ENCODE data around the gene CAMK1.

CAMK1 gene

DNA sequence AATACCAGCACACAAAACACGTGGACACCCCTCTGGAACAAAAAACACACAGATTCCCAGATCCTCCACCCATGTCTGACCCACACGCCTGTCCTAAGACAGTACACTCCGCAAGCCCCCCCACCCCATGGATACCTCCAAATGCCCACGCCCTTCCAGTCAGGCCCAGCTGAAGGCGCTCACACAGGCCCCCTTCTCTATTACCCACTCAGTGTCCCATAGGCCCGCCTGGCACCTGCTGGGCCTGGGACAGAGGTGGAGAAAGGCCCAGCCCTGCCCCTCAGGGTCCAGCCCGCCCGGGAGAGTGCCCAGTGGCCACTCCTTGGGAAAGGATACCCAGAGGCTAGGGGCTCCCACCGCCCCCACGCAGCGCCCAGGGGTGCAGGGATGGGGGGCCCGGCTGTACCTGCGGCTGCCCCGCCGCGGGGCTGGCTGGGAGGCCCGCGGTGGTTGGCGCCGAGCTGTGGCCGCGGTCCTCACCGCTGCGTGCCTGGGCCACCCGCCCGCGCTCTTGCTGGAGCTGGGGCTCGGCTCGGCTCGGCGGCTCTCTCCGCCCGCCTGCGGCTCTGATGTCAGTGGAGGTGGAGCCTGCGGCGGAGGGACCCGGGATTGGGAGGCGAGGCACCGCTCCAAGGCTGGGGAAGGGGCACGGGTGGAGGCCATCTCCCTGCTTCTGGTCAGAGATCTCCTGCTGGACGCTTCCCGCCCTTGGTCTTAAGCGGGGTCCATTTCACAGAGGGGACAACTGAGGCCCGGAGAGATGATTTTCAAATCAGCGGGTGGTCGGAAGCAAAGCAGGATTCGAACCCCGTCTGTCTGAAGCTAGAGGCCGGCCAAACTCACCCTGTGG, at the start of gene CAMK1:
CAMK1 (minus strand) TSS at position 522 of the 850 bp plus-strand sequence. CDS start 2,198 bp downstream, outside the sequence.
- DNase-seq = peak; percentile 36

- no peak for DNase-seq
These were observed 49.1 kb upstream of the CAMK1 start for GRCh38 chr3:9818666-9819335.

DNA sequence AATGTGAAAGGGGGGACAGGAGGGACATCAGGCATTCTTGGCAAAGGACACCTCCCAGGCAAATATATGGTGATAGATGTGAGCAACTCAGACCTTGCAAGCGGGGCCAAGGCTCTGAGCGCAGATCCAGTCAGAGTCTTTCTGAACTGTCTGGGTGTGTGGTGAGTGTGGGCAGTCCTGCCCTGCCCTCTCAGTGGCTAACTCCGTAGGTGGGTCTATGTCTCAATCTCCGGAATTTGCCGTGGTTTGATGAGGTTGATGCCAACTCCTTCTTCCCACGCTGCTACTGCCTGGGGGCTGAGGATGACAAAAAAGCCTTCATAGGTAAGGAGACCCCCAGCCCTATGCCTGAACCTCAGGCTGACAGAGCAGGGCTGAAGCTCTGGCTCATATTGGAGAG, 47.7 kb upstream of the CAMK1 start:
- no peak for DNase-seq

DNA sequence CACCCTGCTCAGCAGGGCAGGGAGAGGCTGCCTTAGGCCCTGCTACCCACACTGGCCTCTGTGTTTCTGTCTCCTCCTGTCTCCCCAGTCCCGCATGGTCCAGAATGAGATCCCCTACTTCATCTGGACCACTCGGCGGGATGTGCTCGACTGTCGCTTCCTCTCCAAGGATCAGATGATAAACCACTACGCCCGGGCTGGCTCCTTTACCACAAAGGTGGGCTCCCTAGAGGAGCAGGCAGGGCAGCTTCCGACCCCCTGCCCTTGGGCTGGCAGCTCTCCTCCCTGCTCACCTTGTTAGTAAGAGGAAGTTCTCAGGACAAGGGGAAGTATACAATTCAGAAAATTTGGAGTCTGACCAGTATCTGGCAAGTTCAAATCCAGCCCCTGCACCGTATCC, 46.2 kb upstream of the CAMK1 start:
- no peak for DNase-seq

- DNase-seq = no peak
These were observed 43.2 kb upstream of the CAMK1 start for GRCh38 chr3:9812870-9813483.

GRCh38 chr3:9810846-9811245, 41.1 kb upstream of the CAMK1 start:
- DNase-seq = no peak

DNA sequence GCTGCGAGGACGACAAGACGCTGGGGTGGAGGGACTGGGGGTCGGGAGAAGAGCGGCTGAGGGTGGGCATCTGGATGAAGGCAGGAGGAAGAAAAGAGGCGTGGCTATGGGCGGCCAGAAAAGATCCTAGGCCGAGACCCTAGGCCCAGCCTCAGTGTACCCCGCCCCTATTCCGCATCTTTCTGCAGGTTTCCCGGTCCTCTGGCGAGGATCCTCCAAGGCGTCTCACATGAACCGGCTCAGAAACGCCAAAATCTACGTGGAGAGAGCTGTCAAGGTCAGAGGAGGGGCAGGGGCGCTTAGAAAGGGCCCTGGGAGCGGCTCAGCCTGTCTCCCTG, 40.7 kb upstream of the CAMK1 start:
- DNase-seq = no peak

DNA sequence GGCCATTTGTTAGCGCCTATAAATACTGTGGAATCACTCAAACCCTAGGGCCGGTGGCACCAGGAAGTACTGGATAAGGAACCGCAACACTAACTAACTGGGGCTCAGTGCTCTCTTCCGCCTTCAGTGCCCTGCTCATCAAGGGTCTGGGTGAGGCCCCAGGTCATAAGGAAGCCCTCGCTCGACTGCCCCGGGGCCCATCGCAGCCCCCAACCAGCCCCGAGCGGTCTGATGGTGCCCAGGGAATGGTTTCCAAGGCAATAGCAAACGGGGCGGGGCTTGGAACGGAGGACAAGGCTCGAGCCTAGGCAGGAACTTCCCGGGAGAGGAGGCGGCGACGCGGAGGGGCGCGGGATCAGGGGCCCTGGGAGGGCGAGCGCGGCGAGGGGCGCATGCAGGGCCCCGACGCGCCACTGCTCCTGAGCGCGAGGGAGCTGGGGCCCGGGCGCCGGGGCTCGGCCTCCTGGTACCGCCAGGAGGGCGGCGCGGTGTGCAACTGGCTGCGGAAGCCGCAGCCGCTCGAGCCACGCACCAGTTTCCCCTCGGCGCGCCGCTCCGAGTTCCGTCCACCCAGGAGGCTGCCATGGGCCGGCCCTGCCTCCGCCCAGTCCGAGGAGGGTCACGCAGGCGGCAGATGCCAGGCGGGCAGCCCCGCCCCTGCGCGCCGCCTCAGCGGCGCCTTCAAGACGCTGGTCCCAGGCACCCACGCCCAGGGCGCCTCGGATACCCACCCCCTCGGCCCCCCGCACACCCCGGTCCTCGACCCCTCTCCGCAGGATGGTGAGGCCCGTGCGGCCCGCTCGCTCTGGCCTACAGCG, 40.1 kb upstream of the CAMK1 start, which contains the start of gene TTLL3:
TTLL3 (plus strand) TSS at position 648 of the 818 bp plus-strand sequence. CDS start 400 bp downstream, outside the sequence.
- peak; percentile 22 for DNase-seq

- no peak for DNase-seq
These were observed 39.5 kb upstream of the CAMK1 start for GRCh38 chr3:9809239-9809614.

DNA sequence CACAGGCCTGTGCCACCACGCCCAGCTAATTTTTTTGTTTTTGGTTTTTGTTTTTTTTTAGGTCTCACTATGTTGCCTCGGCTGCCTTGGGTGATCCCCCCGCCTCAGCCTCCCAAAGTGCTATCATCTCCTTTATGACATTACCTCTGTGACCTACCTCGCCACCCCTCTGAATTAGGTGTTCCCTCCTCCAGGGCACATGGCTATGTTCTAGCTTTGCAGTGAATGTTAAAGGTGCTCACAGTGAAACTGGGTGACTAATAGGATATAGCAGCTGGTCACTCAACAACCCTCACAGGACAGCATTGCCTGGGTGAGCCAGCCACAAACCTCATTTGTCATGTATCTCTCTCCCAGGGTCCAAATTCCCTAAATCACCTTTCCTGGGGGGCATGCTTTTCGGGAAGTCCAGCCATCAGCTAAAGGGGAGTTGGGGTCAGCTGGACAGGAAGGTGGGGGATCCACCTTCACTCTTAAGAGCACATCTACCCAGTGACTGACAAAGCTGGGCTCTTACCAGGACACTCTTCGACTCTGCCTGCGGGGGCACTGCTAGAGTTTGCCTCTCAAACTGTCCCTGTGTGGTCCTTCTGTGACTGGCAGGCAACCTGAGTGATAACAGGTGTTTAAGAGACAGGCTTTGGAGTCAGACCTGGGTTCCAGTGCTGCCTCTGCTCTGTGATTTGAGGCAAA, 38.7 kb upstream of the CAMK1 start:
- DNase-seq = peak; percentile 36

DNA sequence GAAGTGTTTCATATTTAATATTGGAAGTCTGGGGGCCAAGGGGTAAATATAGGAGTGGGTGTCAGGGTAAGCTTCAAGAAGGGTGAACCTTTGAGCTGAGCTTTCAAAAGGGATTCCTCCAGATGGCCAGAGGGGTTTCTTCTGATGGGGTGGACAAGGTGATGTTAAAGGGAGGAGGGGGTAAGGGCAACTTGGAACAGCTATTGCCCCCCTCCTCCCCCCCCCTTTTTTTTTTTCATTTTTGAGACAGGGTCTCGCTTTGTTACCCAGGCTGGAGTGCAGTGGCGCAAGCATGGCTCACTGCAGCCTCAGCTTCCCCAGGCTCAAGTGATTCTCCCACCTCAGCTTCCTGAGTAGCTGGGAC, 38.2 kb upstream of the CAMK1 start:
- DNase-seq = no peak

DNA sequence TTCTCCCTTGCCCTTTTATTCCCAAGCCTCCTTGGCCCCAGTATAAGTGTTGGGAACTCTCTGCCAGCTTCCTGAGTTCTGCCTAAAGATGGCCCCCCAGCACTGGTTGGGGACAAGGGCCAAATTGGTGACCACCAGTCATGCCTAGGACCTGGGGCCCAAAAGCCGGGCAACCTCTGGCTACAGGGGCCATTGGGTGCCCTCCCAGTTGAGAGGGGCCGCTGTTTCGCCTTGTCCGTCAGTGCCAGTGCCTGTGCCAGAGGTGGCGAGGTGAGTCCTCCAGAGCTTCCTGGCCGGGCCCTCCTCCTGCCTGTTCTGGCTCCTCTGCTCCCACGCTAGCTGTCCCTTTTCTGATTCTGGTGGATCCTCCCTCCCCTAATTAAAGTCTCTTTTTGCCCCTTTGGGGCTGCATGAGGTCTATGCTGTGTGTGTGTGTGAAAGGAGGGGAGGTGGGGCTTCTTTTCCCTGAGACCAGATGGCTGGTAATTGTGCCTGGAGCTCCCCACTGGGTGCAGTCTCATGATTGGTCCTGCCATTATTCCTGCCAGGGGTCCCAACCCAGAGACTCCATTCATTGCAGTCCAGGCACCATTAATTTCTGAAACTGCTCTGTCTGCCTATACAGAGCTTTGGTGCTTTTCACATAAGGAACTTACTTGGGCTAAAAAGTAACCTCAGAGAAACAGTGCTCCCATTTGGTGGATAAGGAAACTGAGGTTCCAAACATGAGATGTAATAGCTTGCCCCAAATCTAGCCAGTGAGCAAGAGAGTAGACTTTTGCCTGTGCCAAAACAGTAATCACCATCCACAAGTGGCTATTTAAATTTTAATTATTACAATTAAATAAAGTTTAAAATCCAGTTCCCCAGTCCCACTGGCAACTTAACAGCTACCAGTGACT, 37.2 kb upstream of the CAMK1 start:
- no peak for DNase-seq

- no peak for DNase-seq
These were observed 36.4 kb upstream of the CAMK1 start for GRCh38 chr3:9806137-9806536.

- no peak for DNase-seq
These were observed 35.2 kb upstream of the CAMK1 start for GRCh38 chr3:9804996-9805395.

GRCh38 chr3:9803494-9803893, 33.7 kb upstream of the CAMK1 start:
- no peak for DNase-seq

- DNase-seq = no peak
These were observed 30.8 kb upstream of the CAMK1 start for GRCh38 chr3:9800529-9800928.

DNA sequence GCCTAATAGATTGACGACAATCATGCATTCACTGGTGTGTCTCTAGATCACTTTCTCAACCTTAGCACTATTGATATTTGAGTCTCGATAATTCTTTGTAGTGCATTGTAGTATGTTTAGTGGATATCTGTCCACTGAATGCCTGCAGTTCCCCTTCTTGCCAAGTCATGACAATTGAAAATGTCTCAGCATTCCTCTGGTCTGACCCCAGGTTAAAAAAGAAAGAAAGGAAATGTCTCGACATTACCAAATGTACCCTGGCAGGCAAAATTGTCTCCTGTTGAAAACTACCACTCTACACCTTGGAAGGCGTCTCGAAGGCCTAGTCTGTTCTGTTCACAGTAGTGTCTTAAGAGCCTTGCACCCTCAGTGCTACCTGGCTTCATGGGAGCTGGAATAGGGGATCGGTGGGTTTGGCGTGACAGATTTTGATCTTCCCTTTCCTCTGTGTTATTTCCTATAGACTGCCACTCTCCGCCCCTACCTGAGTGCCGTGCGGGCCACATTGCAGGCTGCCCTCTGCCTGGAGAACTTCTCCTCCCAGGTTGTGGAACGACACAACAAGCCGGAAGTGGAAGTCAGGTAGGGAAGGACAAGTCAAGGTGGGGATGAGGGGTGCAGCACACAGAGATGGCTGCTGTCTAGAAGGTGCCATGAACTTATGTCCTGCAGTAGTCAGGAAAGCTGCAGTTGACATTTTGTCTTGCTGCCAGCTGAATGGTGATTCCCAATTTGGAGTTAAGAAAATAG, 27.6 kb upstream of the CAMK1 start:
- DNase-seq = no peak

DNA sequence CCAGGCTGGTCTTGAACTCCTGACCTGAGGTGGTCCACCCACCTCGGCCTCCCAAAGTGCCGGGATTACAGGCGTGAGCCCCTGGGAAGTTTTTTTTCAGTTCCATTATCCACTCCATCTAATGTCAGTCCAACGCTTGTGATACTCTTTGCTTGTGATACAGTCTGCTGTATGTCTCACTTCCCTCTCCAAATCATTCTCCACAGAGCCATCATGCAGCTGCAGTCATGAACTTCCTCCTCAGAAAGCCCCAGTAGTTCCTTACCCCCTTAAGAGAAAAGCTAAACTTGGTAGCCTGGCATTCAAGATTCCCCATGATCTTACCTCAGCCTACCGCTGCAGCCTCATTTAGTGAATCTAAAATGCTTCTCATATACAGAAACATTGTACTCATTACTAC, 25.5 kb upstream of the CAMK1 start:
- no peak for DNase-seq

- no peak for DNase-seq
These were observed 24.7 kb upstream of the CAMK1 start for GRCh38 chr3:9794400-9794799.

GRCh38 chr3:9793161-9793781, 23.5 kb upstream of the CAMK1 start:
- DNase-seq = peak; percentile 19

Data from activated CD4-positive, alpha-beta T cell treated with anti-CD3 and anti-CD28 coated beads for 1 hour (primary cell).